ENCODE measurements around the gene DAGLA. TPM values are rescaled to one million over a fixed set of nuclear protein-coding genes. Genes with fewer than 3 reads are reported as not detected.

Gene DAGLA
- total and polyA plus RNA-seq, 7 donors: 0.57 to 5.1 (median 2.1) TPM

DNA sequence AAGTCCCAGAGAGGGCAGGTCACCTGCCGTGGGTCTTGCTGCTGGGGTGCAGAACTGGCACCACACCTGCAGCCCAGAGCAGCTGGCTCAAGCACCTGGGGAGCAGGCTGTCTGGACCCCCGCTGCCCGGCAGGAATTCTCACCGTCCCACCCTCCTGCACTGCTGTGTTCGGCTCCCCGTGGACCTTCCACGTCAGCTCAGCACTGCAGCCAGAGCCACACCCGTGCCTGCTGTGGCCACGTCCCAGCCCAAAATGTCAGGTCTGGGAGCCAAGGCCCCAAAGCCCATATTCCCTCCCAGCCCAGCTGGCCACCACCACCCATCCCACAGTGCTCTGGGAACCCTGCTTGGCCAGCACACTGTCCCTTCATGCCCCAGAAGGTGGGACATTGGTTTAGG lies 44.2 kb downstream of the DAGLA start:
- TF ChIP-seq, protein P1, sequence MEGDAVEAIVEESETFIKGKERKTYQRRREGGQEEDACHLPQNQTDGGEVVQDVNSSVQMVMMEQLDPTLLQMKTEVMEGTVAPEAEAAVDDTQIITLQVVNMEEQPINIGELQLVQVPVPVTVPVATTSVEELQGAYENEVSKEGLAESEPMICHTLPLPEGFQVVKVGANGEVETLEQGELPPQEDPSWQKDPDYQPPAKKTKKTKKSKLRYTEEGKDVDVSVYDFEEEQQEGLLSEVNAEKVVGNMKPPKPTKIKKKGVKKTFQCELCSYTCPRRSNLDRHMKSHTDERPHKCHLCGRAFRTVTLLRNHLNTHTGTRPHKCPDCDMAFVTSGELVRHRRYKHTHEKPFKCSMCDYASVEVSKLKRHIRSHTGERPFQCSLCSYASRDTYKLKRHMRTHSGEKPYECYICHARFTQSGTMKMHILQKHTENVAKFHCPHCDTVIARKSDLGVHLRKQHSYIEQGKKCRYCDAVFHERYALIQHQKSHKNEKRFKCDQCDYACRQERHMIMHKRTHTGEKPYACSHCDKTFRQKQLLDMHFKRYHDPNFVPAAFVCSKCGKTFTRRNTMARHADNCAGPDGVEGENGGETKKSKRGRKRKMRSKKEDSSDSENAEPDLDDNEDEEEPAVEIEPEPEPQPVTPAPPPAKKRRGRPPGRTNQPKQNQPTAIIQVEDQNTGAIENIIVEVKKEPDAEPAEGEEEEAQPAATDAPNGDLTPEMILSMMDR (IDR thresholded peaks at IDR 0.05): no peak
- H3K9me3 ChIP-seq: no peaks in the 10 kb centered on the region
- no peaks in the 10 kb centered on the region for H3K27me3 ChIP-seq (ENCODE audit: insufficient read depth in 3 of 3, low read length in 2 of 3)
- DNase-seq: peak in 1 of 2 donors; percentile 74
- peaks cover 0 to 31% of the 10 kb centered on the region in 2 donors for H3K36me3 ChIP-seq (ENCODE audit: insufficient read depth in 1 of 2, low read depth in 1 of 2)
- no peak for ATAC-seq
- WGBS, 3 donors: 72 to 77% (median 75%) methylated on average over 8 to 9 of the region's 9 CpGs
- H3K4me3 ChIP-seq: no peak overlapping the region
- H3K27ac ChIP-seq: no peak overlapping the region
- H3K4me1 ChIP-seq: no peaks in the 10 kb centered on the region
- intact Hi-C loops (cut with DNase I): no loop called here

DNA sequence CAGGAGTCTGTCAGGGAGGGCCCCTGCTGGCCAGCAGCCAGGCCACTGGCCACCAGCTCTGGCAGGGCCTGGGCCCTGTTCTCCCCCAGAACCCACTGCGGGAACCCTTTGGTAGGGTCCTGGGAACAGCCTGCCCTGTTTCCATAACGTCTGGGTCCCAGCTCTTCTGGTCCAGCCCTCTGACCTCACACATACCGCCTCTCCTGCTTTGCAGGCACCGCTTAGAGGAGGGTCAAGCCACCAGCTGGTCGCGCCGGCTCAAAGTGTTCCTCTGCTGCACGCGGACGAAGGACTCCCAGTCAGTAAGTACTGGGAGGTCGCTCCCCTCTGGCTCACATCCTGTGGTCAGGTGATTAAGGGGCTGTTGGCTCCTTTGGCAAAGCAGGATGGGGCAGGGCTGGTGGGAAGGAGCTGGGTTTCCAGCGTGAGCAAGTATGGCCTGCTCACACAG lies 45.6 kb downstream of the DAGLA start:
- ATAC-seq: no peak
- TF ChIP-seq, protein P1 (IDR thresholded peaks at IDR 0.05): no peak
- no peak for DNase-seq
- Histone ChIP-seq H3K36me3 (ENCODE audit: insufficient read depth in 1 of 2, low read depth in 1 of 2) (peaks cover 0 to 31% of the 10 kb centered on the region in 2 donors), H3K4me1 (peaks cover 3% of the 10 kb centered on the region), H3K9me3 (no peaks in the 10 kb centered on the region), H3K4me3 (no peak overlapping the region), H3K27me3 (ENCODE audit: insufficient read depth in 3 of 3, low read length in 2 of 3) (no peaks in the 10 kb centered on the region), H3K27ac (no peak overlapping the region)
- whole genome bisulfite sequencing, 3 donors: 77 to 84% (median 79%) methylated on average over 12 of the region's 12 CpGs
- intact Hi-C loops (cut with DNase I): no loop called here

DNA sequence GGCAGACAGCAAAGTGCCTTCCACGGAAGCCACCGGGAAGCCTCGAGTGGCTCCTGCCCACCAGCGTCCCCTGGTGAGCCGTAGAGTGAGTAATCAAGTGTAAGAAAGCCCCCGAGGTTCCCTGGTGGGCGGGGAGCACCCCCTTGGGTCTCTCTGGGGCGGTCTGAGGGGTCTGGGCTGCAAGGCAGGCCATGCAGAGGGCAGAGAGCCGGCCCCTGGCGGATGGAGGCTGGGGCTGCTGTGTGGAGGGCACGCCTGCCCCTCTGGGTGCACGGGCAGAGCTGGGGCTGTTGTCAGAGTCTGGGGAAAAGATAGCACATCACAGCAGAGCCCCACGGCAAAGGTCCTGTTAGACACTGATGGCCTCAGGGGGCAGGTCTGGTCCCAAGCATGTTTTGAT lies 46.6 kb downstream of the DAGLA start:
- intact Hi-C loops (cut with DNase I): no loop called here
- no peaks in the 10 kb centered on the region for H3K27me3 ChIP-seq (ENCODE audit: insufficient read depth in 3 of 3, low read length in 2 of 3)
- no peak for ATAC-seq
- no peak for DNase-seq
- TF ChIP-seq, protein P1 (IDR thresholded peaks at IDR 0.05): no peak
- H3K27ac ChIP-seq: no peak overlapping the region
- 83 to 87% (median 84%) methylated on average over 11 to 13 of the region's 13 CpGs for WGBS, 3 donors
- H3K4me1 ChIP-seq: peaks cover 7% of the 10 kb centered on the region
- no peak overlapping the region for H3K4me3 ChIP-seq
- H3K36me3 ChIP-seq (ENCODE audit: insufficient read depth in 1 of 2, low read depth in 1 of 2): peaks cover 0 to 31% of the 10 kb centered on the region in 2 donors
- H3K9me3 ChIP-seq: no peaks in the 10 kb centered on the region

DNA sequence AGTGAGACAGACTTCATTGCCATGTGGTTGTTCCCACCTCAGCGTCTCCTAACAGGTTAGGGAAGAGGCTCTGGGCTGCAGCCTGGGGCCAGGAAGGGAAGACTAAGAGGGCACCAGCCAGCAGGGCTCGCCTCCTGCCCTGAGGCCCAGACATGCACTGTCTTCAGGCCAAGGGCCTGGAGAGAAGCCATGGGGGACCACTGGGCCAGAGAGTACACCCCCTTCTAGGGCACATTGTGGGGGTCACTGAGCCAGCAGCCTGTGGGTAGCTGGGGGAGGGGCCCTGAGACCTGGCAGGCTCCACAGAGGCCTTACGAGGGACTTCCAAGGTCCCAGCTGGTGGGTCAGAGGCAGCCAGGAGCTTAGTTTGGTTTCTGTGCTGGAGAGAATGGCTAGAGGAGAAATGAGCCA lies 47.2 kb downstream of the DAGLA start:
- WGBS, 3 donors: 62 to 80% (median 75%) methylated on average over 3 of the region's 3 CpGs
- TF ChIP-seq, protein P1 (IDR thresholded peaks at IDR 0.05): no peak
- Histone ChIP-seq H3K36me3 (ENCODE audit: insufficient read depth in 1 of 2, low read depth in 1 of 2) (peaks cover 0 to 31% of the 10 kb centered on the region in 2 donors), H3K4me3 (no peak overlapping the region), H3K27ac (peak overlapping the region; percentile 2), H3K4me1 (peaks cover 13% of the 10 kb centered on the region), H3K27me3 (ENCODE audit: insufficient read depth in 3 of 3, low read length in 2 of 3) (no peaks in the 10 kb centered on the region), H3K9me3 (no peaks in the 10 kb centered on the region)
- ATAC-seq (no peak), DNase-seq (no peak)
- intact Hi-C loops (cut with DNase I): no loop called here
